ENCODE results near the gene SH3RF1.

SH3RF1 gene

DNA sequence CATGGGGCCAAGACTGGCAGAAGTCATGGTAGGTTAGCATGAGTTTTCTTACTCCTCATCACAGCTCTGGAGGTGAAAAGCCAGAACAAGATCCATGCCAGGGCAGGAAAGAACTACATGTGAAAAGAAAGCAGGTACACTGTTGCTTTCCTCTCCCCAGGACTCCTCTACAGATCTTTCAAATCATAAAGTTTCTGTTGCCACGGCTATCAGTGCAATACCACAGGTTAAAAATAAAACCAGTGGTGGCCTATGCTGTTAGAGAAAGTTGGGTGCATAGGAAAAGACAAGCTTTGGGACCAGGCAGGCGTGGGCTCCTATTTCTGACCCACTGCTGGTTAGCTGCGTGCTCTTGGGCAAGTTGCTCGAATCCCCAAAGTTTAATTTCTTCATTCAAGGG, 81.4 kb downstream of the SH3RF1 start:
- no peak for DNase-seq (ENCODE audit: low read depth)
- TF ChIP-seq, protein P1, sequence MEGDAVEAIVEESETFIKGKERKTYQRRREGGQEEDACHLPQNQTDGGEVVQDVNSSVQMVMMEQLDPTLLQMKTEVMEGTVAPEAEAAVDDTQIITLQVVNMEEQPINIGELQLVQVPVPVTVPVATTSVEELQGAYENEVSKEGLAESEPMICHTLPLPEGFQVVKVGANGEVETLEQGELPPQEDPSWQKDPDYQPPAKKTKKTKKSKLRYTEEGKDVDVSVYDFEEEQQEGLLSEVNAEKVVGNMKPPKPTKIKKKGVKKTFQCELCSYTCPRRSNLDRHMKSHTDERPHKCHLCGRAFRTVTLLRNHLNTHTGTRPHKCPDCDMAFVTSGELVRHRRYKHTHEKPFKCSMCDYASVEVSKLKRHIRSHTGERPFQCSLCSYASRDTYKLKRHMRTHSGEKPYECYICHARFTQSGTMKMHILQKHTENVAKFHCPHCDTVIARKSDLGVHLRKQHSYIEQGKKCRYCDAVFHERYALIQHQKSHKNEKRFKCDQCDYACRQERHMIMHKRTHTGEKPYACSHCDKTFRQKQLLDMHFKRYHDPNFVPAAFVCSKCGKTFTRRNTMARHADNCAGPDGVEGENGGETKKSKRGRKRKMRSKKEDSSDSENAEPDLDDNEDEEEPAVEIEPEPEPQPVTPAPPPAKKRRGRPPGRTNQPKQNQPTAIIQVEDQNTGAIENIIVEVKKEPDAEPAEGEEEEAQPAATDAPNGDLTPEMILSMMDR (IDR thresholded peaks at IDR 0.05; ENCODE audit: low read length, missing control alignments), result no peak
- no peak overlapping the region for H3K4me3 ChIP-seq (replicated peaks; ENCODE audit: low read depth, low read length)

DNA sequence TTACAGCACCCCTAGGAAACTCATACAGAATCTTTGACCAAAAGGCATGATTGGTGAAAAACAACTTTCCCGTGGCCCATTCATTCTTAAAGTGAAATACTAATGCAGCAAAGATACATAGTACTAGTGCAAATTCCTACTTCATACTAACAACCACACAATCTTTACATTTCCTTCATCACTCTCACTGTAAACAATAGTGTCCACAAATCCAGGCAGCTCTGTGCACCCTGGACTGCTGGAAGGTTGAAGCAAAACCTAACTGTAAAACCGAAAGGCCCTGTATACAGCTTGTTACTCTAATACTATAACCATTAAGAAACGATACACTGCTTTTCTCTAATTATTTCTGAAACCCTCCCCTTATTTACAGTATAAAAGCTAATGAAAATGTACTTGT, 82.6 kb downstream of the SH3RF1 start:
- DNase-seq (ENCODE audit: low read depth), result no peak
- TF ChIP-seq, protein P1 (IDR thresholded peaks at IDR 0.05; ENCODE audit: low read length, missing control alignments), result no peak
- H3K4me3 ChIP-seq (replicated peaks; ENCODE audit: low read depth, low read length), result no peak overlapping the region

DNA sequence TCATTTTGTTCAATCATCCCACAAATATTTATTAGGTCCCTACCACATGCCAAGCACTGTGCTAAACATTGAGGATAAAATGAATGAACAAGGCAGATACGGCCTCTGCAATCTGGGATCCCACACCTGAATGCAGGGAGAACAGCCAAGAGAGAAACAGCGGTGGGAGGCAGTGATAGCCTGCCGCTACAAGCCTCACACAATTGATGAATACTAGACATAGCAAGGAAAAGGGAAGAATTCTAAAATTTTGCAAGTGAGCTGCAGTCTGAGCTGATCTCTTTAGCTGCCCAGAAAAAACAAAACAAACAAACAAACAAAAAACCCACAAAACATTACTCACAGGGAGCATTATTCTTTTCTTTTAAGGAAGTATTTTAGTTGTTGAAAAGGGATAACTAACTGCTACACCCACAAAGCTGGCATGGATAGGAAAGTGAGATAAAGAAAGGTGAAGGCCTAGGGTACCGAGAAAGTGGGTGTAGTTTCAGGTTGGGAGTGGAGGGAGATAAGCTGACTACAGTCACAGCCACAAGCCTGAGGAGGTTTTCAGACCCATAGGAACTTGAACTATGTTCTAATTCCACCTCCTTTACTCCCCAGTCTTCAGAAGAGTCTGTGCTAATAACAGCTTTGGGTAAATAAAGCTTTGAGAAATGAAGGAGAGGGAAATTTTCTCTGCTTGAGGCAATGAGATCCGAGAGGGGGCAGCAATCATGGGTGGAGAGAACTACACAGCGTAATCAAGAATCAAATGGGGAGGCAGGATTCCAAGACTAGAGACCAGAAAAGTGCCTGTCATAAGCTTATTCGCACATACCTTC, 85.4 kb downstream of the SH3RF1 start:
- no peak overlapping the region for H3K4me3 ChIP-seq (replicated peaks; ENCODE audit: low read depth, low read length)
- no peak for DNase-seq (ENCODE audit: low read depth)
- TF ChIP-seq, protein P1 (IDR thresholded peaks at IDR 0.05; ENCODE audit: low read length, missing control alignments), result peak; percentile 13

DNA sequence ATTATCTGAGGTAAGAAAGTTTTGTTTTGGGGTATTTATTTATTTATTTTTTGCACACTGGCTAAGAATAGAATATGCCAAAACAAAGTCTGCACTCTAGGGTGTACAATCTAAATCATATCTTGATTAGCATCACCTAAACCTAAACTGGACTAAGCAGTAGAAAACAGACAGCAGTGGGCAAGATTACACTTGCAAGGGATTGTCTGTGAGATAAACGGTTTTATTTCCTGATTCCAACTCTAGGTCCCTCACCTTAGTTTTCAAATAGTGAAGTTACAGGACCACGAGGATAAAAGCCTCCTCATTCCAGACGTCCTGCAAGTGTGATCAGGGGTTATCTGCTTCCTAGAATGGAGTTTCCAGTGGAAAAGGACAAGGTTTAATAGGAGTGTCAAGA, 86.1 kb downstream of the SH3RF1 start:
- DNase-seq (ENCODE audit: low read depth), result no peak
- TF ChIP-seq, protein P1 (IDR thresholded peaks at IDR 0.05; ENCODE audit: low read length, missing control alignments), result no peak
- no peak overlapping the region for H3K4me3 ChIP-seq (replicated peaks; ENCODE audit: low read depth, low read length)

DNA sequence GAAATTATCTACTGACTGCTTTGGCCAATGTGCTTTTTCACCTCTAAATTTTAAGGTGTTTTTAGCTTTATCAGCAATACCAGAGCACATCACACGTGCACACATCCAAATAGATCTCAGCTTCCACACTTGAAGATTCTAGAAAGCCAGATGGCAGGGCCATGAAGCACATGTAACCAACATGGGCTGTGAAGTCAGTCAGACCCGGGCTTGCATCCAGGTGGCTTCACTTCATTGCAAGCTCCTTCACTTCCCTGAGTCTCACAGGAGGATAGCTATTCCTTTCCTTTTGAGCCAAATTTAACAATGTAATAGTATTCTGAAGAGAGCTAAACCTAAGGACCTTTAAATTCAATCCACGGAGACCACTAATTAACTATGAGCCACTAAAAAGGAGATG, 86.5 kb downstream of the SH3RF1 start:
- TF ChIP-seq, protein P1 (IDR thresholded peaks at IDR 0.05; ENCODE audit: low read length, missing control alignments), result no peak
- no peak overlapping the region for H3K4me3 ChIP-seq (replicated peaks; ENCODE audit: low read depth, low read length)
- DNase-seq (ENCODE audit: low read depth), result no peak

DNA sequence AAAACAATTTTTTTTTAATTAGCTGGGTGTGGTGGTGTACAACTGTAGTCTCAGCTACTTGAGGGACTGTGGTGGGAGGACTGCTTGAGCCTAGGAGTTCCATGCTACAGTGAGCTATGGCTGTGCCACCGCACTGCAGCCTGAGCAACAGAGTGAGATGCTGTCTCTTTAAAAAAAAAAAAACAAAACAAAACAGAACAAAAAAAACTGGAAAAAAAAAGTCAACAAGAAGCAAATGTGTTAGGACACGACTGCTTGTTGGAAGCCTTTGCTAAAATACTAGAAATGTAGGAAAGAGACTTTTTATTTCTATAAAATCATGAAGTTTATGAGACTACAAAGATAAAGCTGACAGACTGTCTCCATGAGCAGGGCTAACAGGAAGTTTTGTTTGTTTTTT, 87.2 kb downstream of the SH3RF1 start:
- TF ChIP-seq, protein P1 (IDR thresholded peaks at IDR 0.05; ENCODE audit: low read length, missing control alignments), result no peak
- no peak overlapping the region for H3K4me3 ChIP-seq (replicated peaks; ENCODE audit: low read depth, low read length)
- DNase-seq (ENCODE audit: low read depth), result no peak

Measured in fibroblast of pulmonary artery (primary cell).